HEK293 (cell line): ENCODE measurements around the gene SYNM.

Experiments
- CTCF ChIP-seq: fragments of 450-650 bp; formaldehyde crosslinking; IDR thresholded peaks from 2 replicates; pipeline ENCODE4 v1.5.1; 2016; ENCODE audit warnings: missing biosample characterization, missing genetic modification characterization
- ZNF221 ChIP-seq: fragments of 450-650 bp; formaldehyde crosslinking; IDR thresholded peaks from 2 replicates; pipeline ENCODE4 v1.5.1; 2017; ENCODE audit warnings: missing biosample characterization, missing genetic modification characterization, borderline replicate concordance
- ZNF501 ChIP-seq: fragments of 450-650 bp; formaldehyde crosslinking; IDR thresholded peaks from 2 replicates; pipeline ENCODE4 v1.5.1; 2016; ENCODE audit warnings: missing biosample characterization, missing genetic modification characterization

- TF ChIP-seq CTCF = no peak
- no peak for TF ChIP-seq ZNF501 (tag by site-specific recombination)
- TF ChIP-seq ZNF221 (tag by site-specific recombination) = no peak
Observed at GRCh38 chr15:99143242-99143641, 38.4 kb downstream of the SYNM start.
